MM.1S (cell line): ENCODE results near the gene SULF2.

Experiments
- DNase-seq: peaks from one replicate; pipeline ENCODE4 v3.0.0-alpha.2; 2015
- H2AFZ ChIP-seq: fragments of 300-600 bp; sonication (generic); 2 replicates; pipeline ENCODE4 v1.6.0; 2016; ENCODE audit warnings: antibody characterized with exemption, low read length
- H3F3A ChIP-seq: fragments of 300-600 bp; sonication (generic); 2 replicates; pipeline ENCODE4 v1.6.1; 2016; ENCODE audit warnings: mild to moderate bottlenecking, antibody characterized with exemption, low read length, moderate library complexity, mixed read lengths; ENCODE audit not compliant: insufficient read depth
- H3K27ac ChIP-seq: fragments of 300-600 bp; sonication (generic); 2 replicates; pipeline ENCODE4 v1.5.1; 2016; ENCODE audit warnings: mild to moderate bottlenecking, low read length
- H3K27me3 ChIP-seq: fragments of 300-600 bp; sonication (generic); replicated peaks from 2 replicates; pipeline ENCODE4 v1.6.0; 2016; ENCODE audit warnings: low read length; ENCODE audit not compliant: insufficient read depth
- H3K36me3 ChIP-seq: fragments of 300-600 bp; sonication (generic); replicated peaks from 2 replicates; pipeline ENCODE4 v1.6.1; 2016; ENCODE audit warnings: mild to moderate bottlenecking, low read length, mixed read lengths; ENCODE audit not compliant: insufficient read depth
- H3K4me1 ChIP-seq: fragments of 300-600 bp; sonication (generic); 2 replicates; pipeline ENCODE4 v1.6.1; 2016; ENCODE audit warnings: low read length, mixed read lengths
- H3K4me2 ChIP-seq: fragments of 300-600 bp; sonication (generic); 2 replicates; pipeline ENCODE4 v1.6.0; 2016; ENCODE audit warnings: low read depth, low read length
- H3K4me3 ChIP-seq: fragments of 300-600 bp; sonication (generic); 2 replicates; pipeline ENCODE4 v1.5.1; 2016; ENCODE audit warnings: low read length, mixed read lengths
- H3K79me2 ChIP-seq: fragments of 300-600 bp; sonication (generic); 2 replicates; pipeline ENCODE4 v1.6.1; 2016; ENCODE audit warnings: mixed run types, low read length, mixed read lengths
- H3K9ac ChIP-seq: fragments of 300-600 bp; sonication (generic); 2 replicates; pipeline ENCODE4 v1.6.1; 2016; ENCODE audit warnings: low read length, mixed read lengths
- H3K9me2 ChIP-seq: fragments of 300-600 bp; sonication (generic); replicated peaks from 2 replicates; pipeline ENCODE4 v1.6.1; 2016; ENCODE audit warnings: mild to moderate bottlenecking, low read length, mixed read lengths; ENCODE audit not compliant: insufficient read depth
- H3K9me3 ChIP-seq: fragments of 300-600 bp; sonication (generic); replicated peaks from 2 replicates; pipeline ENCODE4 v1.6.1; 2016; ENCODE audit warnings: mild to moderate bottlenecking, low read length, mixed read lengths; ENCODE audit not compliant: insufficient read depth
- H4K20me1 ChIP-seq: fragments of 300-600 bp; sonication (generic); 2 replicates; pipeline ENCODE4 v1.6.1; 2016; ENCODE audit warnings: mild to moderate bottlenecking, low read length, moderate library complexity, mixed read lengths; ENCODE audit not compliant: insufficient read depth
- CTCF ChIP-seq: fragments of 300-600 bp; sonication (generic); IDR thresholded peaks from 2 replicates; pipeline ENCODE4 v1.5.1; 2016; ENCODE audit warnings: antibody characterized with exemption, low read length, mixed read lengths
- EZH2 ChIP-seq: fragments of 300-600 bp; sonication (generic); optimal IDR thresholded peaks from 2 replicates; pipeline ENCODE3; 2017; ENCODE audit warnings: low read depth, mild to moderate bottlenecking, antibody characterized with exemption, low read length, mixed read lengths
- EZH2phosphoT487 ChIP-seq: fragments of 300-600 bp; sonication (generic); IDR thresholded peaks from 2 replicates; pipeline ENCODE4 v1.6.1; 2018; ENCODE audit warnings: antibody characterized with exemption, low read length

Gene SULF2

GRCh38 chr20:47612670-47613069, 172.6 kb downstream of the SULF2 start:
- Histone ChIP-seq H3K4me2 (no peak overlapping the region), H4K20me1 (0 out of 2 replicates have a peak, but pooled peaks cover 4% of the 10 kb centered on the region), H3K27me3 (no peaks in the 10 kb centered on the region), H3K9me2 (no peaks in the 10 kb centered on the region), H3K36me3 (no peaks in the 10 kb centered on the region), H3K9ac (no peak overlapping the region), H3K27ac (no peak overlapping the region), H3K4me3 (no peak overlapping the region), H3F3A (no peaks in the 10 kb centered on the region; the same call in 1 of the 2 replicates), H2AFZ (no peak overlapping the region), H3K4me1 (peaks cover 10% of the 10 kb centered on the region; the same call in 1 of the 2 replicates), H3K9me3 (no peaks in the 10 kb centered on the region), H3K79me2 (peaks cover 80% of the 10 kb centered on the region)
- DNase-seq: no peak
- TF ChIP-seq EZH2phosphoT487: no peak
- no peak for TF ChIP-seq CTCF
- no peak for TF ChIP-seq EZH2

- H3K79me2 ChIP-seq: peaks cover 80% of the 10 kb centered on the region
- peaks cover 10% of the 10 kb centered on the region; the same call in 1 of the 2 replicates for H3K4me1 ChIP-seq
- no peaks in the 10 kb centered on the region for H3K36me3 ChIP-seq
These were observed 173.5 kb downstream of the SULF2 start for GRCh38 chr20:47611785-47612184.

GRCh38 chr20:47610945-47611250, 174.4 kb downstream of the SULF2 start:
- Histone ChIP-seq H3K27ac (peak overlapping the region; percentile 22; the same call in 1 of the 2 replicates), H3K4me2 (no peak overlapping the region), H3K27me3 (no peaks in the 10 kb centered on the region), H3F3A (no peaks in the 10 kb centered on the region), H3K36me3 (no peaks in the 10 kb centered on the region), H3K79me2 (peaks cover 83% of the 10 kb centered on the region), H3K9me2 (no peaks in the 10 kb centered on the region), H3K9me3 (no peaks in the 10 kb centered on the region), H3K9ac (no peak overlapping the region), H2AFZ (no peak overlapping the region), H3K4me1 (peaks cover 10% of the 10 kb centered on the region; the same call in 1 of the 2 replicates), H3K4me3 (no peak overlapping the region), H4K20me1 (0 out of 2 replicates have a peak, but pooled peaks cover 4% of the 10 kb centered on the region)
- TF ChIP-seq CTCF: no peak
- no peak for TF ChIP-seq EZH2
- no peak for DNase-seq

More at GRCh38 chr20:47611785-47612184, 173.5 kb downstream of the SULF2 start:
- Histone ChIP-seq H4K20me1 (0 out of 2 replicates have a peak, but pooled peaks cover 4% of the 10 kb centered on the region), H3K9me3 (no peaks in the 10 kb centered on the region), H3K9me2 (no peaks in the 10 kb centered on the region), H3K27me3 (no peaks in the 10 kb centered on the region), H3F3A (no peaks in the 10 kb centered on the region), H3K4me2 (no peak overlapping the region), H2AFZ (no peak overlapping the region), H3K4me3 (no peak overlapping the region), H3K9ac (no peak overlapping the region), H3K27ac (no peak overlapping the region)
- DNase-seq: no peak
- TF ChIP-seq EZH2 (no peak), EZH2phosphoT487 (no peak), CTCF (no peak)
